Thyroid gland (tissue), 4 donors: ENCODE results near the gene ZFAND3.

Experiments
- POLR2A ChIP-seq, 2 donors: fragments of 450-650 bp; IDR thresholded peaks; one replicate each; pipeline ENCODE4 v1.6.1; 2017; ENCODE audit warnings: antibody characterized with exemption in 2 of 2, mild to moderate bottlenecking in 2 of 2, moderate library complexity in 1 of 2
- TF ChIP-seq, protein P1 (sequence below), 6 experiments: fragments of 200-600 bp in 3 of 6; fragments of 450-650 bp in 3 of 6; sonication (generic) in 3 of 6; IDR thresholded peaks; one replicate each; pipeline ENCODE4 v1.5.1; 2016 to 2019; ENCODE audit warnings: antibody characterized with exemption in 6 of 6, mild to moderate bottlenecking in 2 of 6, inconsistent platforms in 1 of 6, moderate library complexity in 1 of 6

GRCh38 chr6:38067263-38067980 is 247.9 kb downstream of the ZFAND3 start:
- TF ChIP-seq, protein P1, sequence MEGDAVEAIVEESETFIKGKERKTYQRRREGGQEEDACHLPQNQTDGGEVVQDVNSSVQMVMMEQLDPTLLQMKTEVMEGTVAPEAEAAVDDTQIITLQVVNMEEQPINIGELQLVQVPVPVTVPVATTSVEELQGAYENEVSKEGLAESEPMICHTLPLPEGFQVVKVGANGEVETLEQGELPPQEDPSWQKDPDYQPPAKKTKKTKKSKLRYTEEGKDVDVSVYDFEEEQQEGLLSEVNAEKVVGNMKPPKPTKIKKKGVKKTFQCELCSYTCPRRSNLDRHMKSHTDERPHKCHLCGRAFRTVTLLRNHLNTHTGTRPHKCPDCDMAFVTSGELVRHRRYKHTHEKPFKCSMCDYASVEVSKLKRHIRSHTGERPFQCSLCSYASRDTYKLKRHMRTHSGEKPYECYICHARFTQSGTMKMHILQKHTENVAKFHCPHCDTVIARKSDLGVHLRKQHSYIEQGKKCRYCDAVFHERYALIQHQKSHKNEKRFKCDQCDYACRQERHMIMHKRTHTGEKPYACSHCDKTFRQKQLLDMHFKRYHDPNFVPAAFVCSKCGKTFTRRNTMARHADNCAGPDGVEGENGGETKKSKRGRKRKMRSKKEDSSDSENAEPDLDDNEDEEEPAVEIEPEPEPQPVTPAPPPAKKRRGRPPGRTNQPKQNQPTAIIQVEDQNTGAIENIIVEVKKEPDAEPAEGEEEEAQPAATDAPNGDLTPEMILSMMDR (IDR thresholded peaks at IDR 0.05) = no peak
- TF ChIP-seq POLR2A (IDR thresholded peaks at IDR 0.05) = no peak
